Caco-2 (cell line): ENCODE data around the gene ARFGAP1. TPM values are rescaled to one million over a fixed set of nuclear protein-coding genes. Genes with fewer than 3 reads are reported as not detected.

Experiments
- BruUV-seq: library from RNA; stranded (reverse); fragments of 400-500 nt; replicated peaks from 2 replicates; lab custom pipeline; 2021; lab: Mats Ljungman, UMichigan
- CTCF ChIA-PET: fragments of 300-600 bp; sonication (Branson Sonifier 250); formaldehyde crosslinking; loops from one replicate; lab custom pipeline; 2022; ENCODE audit warnings: antibody characterized with exemption; lab: Charles Lee
- POLR2A ChIA-PET: fragments of 300-600 bp; sonication (Branson Sonifier 250); formaldehyde crosslinking; loops from one replicate; lab custom pipeline; 2022; ENCODE audit warnings: antibody characterized with exemption; lab: Charles Lee
- DNase-seq, 2 experiments: peaks; one replicate each; pipeline versions ENCODE4 v3.0.0 to v3.0.0-alpha.2; 2020 to 2022
- H3K27me3 ChIP-seq: replicated peaks from 2 replicates; pipeline ENCODE4 v1.6.0; 2011; ENCODE audit warnings: low read length; ENCODE audit not compliant: control insufficient read depth, insufficient read depth
- H3K36me3 ChIP-seq: 2 replicates; pipeline ENCODE4 v1.5.1; 2011; ENCODE audit warnings: low read length; ENCODE audit not compliant: control insufficient read depth, insufficient read depth
- H3K4me1 ChIP-seq: fragments of 250-450 bp; sonication (Bioruptor Pico); 2 replicates; pipeline ENCODE4 v1.5.1; 2020; ENCODE audit warnings: mild to moderate bottlenecking
- H3K4me3 ChIP-seq: 2 replicates; pipeline ENCODE4 v1.5.1; 2011; ENCODE audit warnings: low read depth, mild to moderate bottlenecking, control low read depth, low read length
- H3K9me3 ChIP-seq: fragments of 250-450 bp; sonication (Bioruptor Pico); 2 replicates; pipeline ENCODE4 v1.5.1; 2020; ENCODE audit warnings: mild to moderate bottlenecking, moderate library complexity
- H3K27ac Mint-ChIP-seq: one replicate; pipeline ENCODE4 v1.8.0; 2022; ENCODE audit warnings: mixed read lengths; ENCODE audit not compliant: unreplicated experiment
- H3K27me3 Mint-ChIP-seq: one replicate; pipeline ENCODE4 v1.8.0; 2022; ENCODE audit warnings: mixed read lengths; ENCODE audit not compliant: insufficient read depth, unreplicated experiment
- H3K36me3 Mint-ChIP-seq: one replicate; pipeline ENCODE4 v1.8.0; 2022; ENCODE audit warnings: mild to moderate bottlenecking, mixed read lengths; ENCODE audit not compliant: insufficient read depth, unreplicated experiment
- H3K4me1 Mint-ChIP-seq: one replicate; pipeline ENCODE4 v1.8.0; 2022; ENCODE audit warnings: low read depth, mixed read lengths; ENCODE audit not compliant: unreplicated experiment
- H3K4me3 Mint-ChIP-seq: one replicate; pipeline ENCODE4 v1.8.0; 2022; ENCODE audit warnings: mild to moderate bottlenecking, moderate library complexity, mixed read lengths; ENCODE audit not compliant: unreplicated experiment
- H3K9me3 Mint-ChIP-seq: one replicate; pipeline ENCODE4 v1.8.0; 2022; ENCODE audit warnings: mixed read lengths; ENCODE audit not compliant: unreplicated experiment
- CTCF ChIP-seq, 2 experiments: fragments of 200-600 bp in 1 of 2; IDR thresholded peaks; 1 replicate in 1 of 2; 2 replicates in 1 of 2; pipeline versions ENCODE4 v1.5.1 to v1.8.0; 2011 to 2022; ENCODE audit warnings: antibody characterized with exemption in 1 of 2, control low read depth in 1 of 2, inconsistent platforms in 1 of 2, low read depth in 1 of 2, low read length in 1 of 2, mild to moderate bottlenecking in 1 of 2, moderate library complexity in 1 of 2; ENCODE audit not compliant: insufficient read depth in 1 of 2, severe bottlenecking in 1 of 2, unreplicated experiment in 1 of 2
- intact Hi-C: fragments of 100-400 bp; cut with micrococcal nuclease; formaldehyde crosslinking; loops from one replicate; pipeline ENCODE4 v1.10.0; 2022; ENCODE audit not compliant: unreplicated experiment
- total RNA-seq: library from RNA; stranded (reverse); gene quantifications from 2 replicates; pipeline ENCODE4 v1.2.3, GENCODE V29; 2022

Gene ARFGAP1
- total RNA-seq, 1 experiment from 2014 or later = 275 TPM

GRCh38 chr20:63253065-63253437, 19.6 kb upstream of the ARFGAP1 start:
- BruUV-seq = no TSS peak
- no peaks in the 10 kb centered on the region for H3K9me3 Mint-ChIP-seq
- H3K27me3 Mint-ChIP-seq = no peaks in the 10 kb centered on the region
- Histone ChIP-seq H3K27me3 (no peaks in the 10 kb centered on the region), H3K4me1 (peaks cover 56% of the 10 kb centered on the region), H3K36me3 (no peaks in the 10 kb centered on the region), H3K9me3 (no peaks in the 10 kb centered on the region), H3K4me3 (no peak overlapping the region)
- DNase-seq = no peak
- ChIA-PET CTCF (interaction anchor here (0.6 to 3.2 kb wide), 4 partner anchors 13 to 68 kb away, joined by 3 to 23 read pairs (median 7); no protein-coding TSS in a partner anchor), POLR2A (no interaction called here)
- peaks cover 9% of the 10 kb centered on the region for H3K36me3 Mint-ChIP-seq
- peaks cover 56% of the 10 kb centered on the region for H3K4me1 Mint-ChIP-seq
- intact Hi-C loops = no loop called here
- no peak overlapping the region for H3K27ac Mint-ChIP-seq
- no peak for TF ChIP-seq CTCF (IDR thresholded peaks at IDR 0.05; ENCODE audit: insufficient read depth in 1 of 2, low read depth in 1 of 2, low read length in 1 of 2, severe bottlenecking in 1 of 2, unreplicated experiment in 1 of 2)
- H3K4me3 Mint-ChIP-seq = no peak overlapping the region

GRCh38 chr20:63253438-63254231, 19.0 kb upstream of the ARFGAP1 start:
- Mint-ChIP-seq H3K4me3 (no peak overlapping the region), H3K27ac (no peak overlapping the region), H3K27me3 (no peaks in the 10 kb centered on the region), H3K4me1 (peaks cover 57% of the 10 kb centered on the region), H3K9me3 (no peaks in the 10 kb centered on the region), H3K36me3 (peaks cover 9% of the 10 kb centered on the region)
- ChIA-PET CTCF (interaction anchor here (0.6 to 3.2 kb wide), 4 partner anchors 13 to 67 kb away, joined by 3 to 23 read pairs (median 7); no protein-coding TSS in a partner anchor), POLR2A (no interaction called here)
- no peaks in the 10 kb centered on the region for H3K27me3 ChIP-seq
- DNase-seq = no peak
- TF ChIP-seq CTCF (IDR thresholded peaks at IDR 0.05; ENCODE audit: insufficient read depth in 1 of 2, low read depth in 1 of 2, low read length in 1 of 2, severe bottlenecking in 1 of 2, unreplicated experiment in 1 of 2) = no peak
- peaks cover 56% of the 10 kb centered on the region for H3K4me1 ChIP-seq
- H3K9me3 ChIP-seq = no peaks in the 10 kb centered on the region
- intact Hi-C loops = no loop called here
- H3K36me3 ChIP-seq = no peaks in the 10 kb centered on the region
- H3K4me3 ChIP-seq = peak overlapping the region; percentile 13; the same call in 1 of the 2 replicates
- BruUV-seq = no TSS peak

GRCh38 chr20:63254232-63254605, 18.4 kb upstream of the ARFGAP1 start, which contains the start of gene NKAIN4:
Gene NKAIN4 (minus strand): TSS chr20:63254463. CDS start chr20:63254450, 13 bp downstream.
- Mint-ChIP-seq H3K27ac (peak within 1 kb of the TSS; percentile 20), H3K27me3 (no peaks in the 10 kb centered on the region), H3K36me3 (peaks cover 9% of the 10 kb centered on the region), H3K4me1 (peaks cover 51% of the 10 kb centered on the region), H3K4me3 (peak within 1 kb of the TSS; percentile 59), H3K9me3 (no peaks in the 10 kb centered on the region)
- CTCF ChIA-PET = interaction anchor here (1.0 to 3.2 kb wide), 5 partner anchors 11 to 38 kb away, joined by 4 to 23 read pairs (median 6); no protein-coding TSS in a partner anchor
- POLR2A ChIA-PET = no interaction called here
- no TSS peak for BruUV-seq
- Histone ChIP-seq H3K36me3 (no peaks in the 10 kb centered on the region), H3K27me3 (no peaks in the 10 kb centered on the region), H3K4me3 (peak within 1 kb of the TSS; percentile 13), H3K4me1 (peaks cover 56% of the 10 kb centered on the region), H3K9me3 (no peaks in the 10 kb centered on the region)
- intact Hi-C loops = no loop called here
- TF ChIP-seq CTCF (IDR thresholded peaks at IDR 0.05; ENCODE audit: insufficient read depth in 1 of 2, low read depth in 1 of 2, low read length in 1 of 2, severe bottlenecking in 1 of 2, unreplicated experiment in 1 of 2) = no peak
- DNase-seq = no peak
